Stimulated activated CD8-positive, alpha-beta memory T cell treated with anti-CD3 and anti-CD28 coated beads, Interleukin-15, amount 100 ng/mL, for 4 hours (primary cell): ENCODE results near the gene COMMD4.
A peak's percentile ranks its signal among the peaks of the same experiment; 100 is the strongest.
"Not testable (repeated sequence)": the region's sequence is repeated elsewhere in the genome, so short reads cannot be mapped to it uniquely, and the experiment has no call there.

Experiments
- DNase-seq, 2 donors: peaks; one replicate each; pipeline ENCODE4 v3.0.0-alpha.2; 2020; ENCODE audit warnings: low read depth in 2 of 2

Gene COMMD4

GRCh38 chr15:75332093-75332492, 3.8 kb upstream of the COMMD4 start:
- not testable (repeated sequence) for DNase-seq

DNA sequence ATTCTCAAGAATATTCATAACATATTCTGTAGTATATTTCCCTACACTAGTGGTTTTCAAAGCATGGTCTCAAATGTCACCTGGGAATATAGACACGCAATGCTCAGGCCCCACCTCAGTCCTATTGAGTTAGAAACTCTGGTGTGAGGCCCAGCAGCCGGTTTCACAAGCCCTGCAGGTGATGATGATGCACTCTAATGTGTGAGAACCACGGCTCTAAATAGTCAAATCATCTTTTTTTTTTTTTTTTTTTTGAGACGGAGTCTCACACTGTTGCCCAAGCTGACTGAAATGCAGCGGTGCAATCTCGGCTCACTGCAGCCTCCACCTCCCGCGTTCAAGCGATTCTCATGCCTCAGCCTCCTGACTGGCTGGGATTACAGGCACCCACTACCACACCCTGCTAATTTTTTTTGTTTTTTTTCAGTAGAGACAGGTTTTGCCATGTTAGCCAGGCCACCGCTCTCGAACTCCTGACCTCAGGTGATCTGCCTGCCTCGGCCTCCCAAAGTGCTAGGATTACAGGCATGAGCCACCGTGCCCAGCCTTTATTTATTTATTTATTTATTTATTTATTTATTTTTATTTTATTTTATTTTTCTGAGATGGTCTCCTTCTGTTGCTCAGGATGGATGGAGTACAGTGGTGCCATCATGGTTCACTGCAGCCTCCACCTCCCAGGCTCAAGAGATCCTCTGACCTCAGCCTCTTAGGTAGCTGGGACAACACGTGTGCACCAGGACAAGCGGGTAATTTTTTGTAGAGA, 2.0 kb upstream of the COMMD4 start:
- DNase-seq = not testable (repeated sequence)

DNA sequence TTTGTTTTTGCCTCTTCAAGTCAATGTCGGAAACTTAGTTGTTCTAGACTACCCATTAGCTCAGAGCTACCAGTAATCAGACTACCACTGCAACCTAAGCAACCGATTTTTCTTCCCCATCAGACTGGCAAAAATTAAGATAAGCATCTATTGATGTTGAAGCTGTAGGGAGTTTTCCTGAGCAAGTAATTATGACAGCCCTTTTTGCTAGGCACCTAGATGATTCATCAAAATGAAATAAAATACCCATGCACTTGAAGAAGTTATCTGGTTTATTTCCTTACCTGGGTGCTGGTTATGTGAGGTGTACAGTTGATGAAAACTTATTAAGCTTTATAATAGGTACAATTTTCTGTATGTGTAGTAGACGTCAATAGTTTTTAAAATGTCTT, 554 bp upstream of the COMMD4 start:
- DNase-seq = no peak

DNA sequence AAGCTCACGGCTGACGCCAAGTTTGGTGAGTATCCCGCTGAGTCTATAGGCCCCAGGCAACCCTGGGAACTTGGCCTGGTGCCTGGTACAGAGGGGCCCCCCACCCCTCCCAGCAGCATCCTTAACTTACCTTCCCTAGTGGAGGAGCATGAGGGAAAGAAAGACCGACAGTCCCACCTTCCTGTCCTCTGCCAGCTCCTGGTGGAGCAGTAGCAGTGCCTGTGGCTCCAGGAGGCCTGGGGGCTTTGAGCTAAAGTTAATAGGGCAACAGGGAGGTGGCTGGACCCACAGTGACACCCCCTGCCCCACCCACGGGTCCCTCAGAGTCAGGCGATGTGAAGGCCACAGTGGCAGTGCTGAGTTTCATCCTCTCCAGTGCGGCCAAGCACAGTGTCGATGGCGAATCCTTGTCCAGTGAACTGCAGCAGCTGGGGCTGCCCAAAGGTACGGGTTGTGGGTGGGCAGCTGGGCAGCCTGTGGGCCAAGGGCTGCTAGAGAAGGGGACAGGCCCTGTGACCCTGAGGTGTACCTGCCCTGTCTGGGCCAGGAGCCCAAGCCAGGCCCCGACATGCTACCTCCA, 2.9 kb downstream of the COMMD4 start:
- no peak for DNase-seq

GRCh38 chr15:75339531-75340240, 3.8 kb downstream of the COMMD4 start:
- DNase-seq = no peak

DNA sequence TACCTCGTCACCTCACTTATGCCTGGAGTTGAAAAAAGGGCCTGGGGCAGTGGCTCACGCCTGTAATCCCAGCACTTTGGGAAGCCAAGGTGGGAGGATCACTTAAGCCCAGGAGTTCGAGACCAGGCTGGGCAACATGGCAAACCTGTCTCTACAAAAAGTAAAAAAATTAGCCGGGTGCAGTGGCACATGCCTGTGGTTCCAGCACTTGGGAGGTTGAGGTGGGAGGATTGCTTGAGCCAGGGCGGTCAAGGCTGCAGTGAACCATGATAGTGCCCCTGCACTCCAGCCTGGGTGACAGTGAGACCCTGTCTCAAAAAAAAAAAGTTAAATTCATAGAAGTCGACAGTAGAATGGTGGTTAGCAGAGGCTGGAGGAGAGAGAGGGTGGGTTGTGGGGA, 6.4 kb downstream of the COMMD4 start:
- no peak for DNase-seq

DNA sequence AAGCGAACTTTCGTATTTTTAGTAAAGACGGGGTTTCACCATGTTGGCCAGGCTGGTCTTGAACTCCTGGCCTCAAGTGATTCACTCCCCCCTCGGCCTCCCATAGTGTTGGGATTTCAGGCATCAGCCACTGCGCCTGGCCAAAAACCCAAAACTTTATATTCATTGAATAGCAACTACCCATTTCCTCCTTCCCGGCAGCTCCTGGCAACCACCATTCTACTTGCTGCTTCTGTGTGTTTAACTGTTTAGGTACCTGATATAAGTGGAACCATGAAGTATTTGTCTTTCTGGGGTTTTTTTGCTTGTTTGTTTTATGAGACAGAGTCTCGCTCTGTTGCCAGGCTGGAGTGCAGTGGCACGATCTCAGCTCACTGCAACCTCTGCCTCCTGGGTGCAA, 8.1 kb downstream of the COMMD4 start:
- DNase-seq = not testable (repeated sequence)

GRCh38 chr15:75346796-75347221, 10.9 kb downstream of the COMMD4 start, which contains the start of gene NEIL1:
TSS of gene NEIL1 (plus strand) at chr15:75347039. CDS start at chr15:75348906, 1,867 bp downstream.
- DNase-seq = no peak

DNA sequence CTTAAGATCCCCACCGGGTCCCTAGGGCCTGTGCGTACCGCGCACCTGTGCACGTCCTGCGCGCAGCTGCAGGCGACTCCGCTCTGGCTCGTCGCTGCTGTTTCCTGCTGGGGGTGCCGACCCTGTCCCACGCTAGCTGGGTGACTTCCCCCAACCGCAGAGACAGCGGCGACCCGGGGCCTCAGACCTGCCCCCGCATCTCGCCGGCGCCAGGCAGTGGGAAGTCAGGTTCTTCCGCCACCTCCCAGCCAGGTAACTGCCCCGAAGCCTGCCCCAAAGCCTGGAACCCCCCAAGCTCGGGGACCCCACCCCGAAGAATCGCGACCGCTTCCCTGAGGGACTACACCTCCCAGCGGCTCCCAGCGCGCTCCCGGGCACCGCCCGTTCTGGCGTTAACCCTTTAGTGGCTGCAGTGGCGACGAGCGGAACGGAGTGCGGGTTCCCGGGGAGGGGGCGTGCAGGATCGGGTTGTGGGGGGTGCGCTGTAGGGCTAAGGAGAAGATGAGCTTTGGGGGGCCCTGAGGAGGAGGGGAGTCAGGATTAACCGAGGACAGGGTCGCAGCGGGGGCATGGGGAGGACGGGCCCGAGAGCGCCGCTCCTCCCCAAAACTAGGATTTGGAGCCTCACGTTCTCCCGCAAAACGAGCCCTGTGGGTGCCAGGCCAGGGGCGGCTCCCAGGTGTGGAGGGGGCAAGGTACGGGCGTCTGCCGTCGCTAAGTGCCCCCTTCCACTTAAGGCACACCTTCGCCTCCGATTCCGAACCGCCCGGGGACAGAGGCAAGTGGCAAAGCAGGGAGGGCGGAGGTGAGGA, 11.6 kb downstream of the COMMD4 start:
- DNase-seq = peak; percentile 26 to 35

DNA sequence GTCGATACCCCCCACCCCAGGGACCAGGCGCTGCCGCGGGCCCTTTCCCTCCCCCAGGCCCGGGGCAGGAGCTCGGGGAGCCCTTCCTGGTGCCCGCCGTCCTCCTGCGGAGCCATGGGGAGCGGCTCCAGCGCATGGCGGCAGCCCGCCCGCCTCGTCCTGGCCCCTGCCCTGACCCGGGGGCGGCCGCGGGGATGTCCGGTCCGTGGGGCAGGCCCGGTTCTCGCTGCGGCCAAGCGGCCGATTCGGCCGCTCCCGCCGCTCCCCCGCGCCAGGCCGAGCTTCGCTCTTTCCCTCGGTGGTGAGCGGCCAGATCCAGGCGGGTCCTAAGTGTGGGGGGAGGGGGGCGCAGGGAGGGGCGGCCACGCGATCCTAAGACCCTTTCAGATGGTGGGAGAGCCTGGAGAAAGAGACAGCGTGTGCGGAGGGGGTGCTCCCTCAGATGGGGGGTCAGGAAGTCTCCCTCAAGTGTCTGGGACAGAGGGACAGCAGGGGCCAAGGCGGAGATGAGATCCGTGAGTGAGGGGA, 12.2 kb downstream of the COMMD4 start:
- no peak for DNase-seq

DNA sequence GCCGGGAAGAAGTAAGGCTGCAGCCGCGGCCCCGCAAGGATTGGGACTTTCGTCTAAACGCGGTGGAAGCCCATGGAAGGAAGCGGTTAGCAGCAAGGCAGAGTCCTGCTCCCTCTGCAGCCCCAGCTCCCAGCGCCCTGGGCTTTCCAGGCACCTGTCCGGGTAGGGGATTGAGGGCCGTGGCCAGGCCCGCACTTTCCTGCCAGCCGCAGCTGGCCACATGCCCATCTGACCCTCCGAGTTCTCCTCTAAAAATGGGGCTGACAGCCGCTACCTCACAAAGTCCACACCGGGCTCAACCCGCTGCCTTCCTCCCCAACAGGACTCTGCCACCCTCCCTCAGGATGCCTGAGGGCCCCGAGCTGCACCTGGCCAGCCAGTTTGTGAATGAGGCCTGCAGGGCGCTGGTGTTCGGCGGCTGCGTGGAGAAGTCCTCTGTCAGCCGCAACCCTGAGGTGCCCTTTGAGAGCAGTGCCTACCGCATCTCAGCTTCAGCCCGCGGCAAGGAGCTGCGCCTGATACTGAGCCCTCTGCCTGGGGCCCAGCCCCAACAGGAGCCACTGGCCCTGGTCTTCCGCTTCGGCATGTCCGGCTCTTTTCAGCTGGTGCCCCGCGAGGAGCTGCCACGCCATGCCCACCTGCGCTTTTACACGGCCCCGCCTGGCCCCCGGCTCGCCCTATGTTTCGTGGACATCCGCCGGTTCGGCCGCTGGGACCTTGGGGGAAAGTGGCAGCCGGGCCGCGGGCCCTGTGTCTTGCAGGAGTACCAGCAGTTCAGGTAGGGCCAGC, 12.9 kb downstream of the COMMD4 start:
- no peak for DNase-seq

GRCh38 chr15:75349351-75349669, 13.4 kb downstream of the COMMD4 start:
- DNase-seq = not testable (repeated sequence)

DNA sequence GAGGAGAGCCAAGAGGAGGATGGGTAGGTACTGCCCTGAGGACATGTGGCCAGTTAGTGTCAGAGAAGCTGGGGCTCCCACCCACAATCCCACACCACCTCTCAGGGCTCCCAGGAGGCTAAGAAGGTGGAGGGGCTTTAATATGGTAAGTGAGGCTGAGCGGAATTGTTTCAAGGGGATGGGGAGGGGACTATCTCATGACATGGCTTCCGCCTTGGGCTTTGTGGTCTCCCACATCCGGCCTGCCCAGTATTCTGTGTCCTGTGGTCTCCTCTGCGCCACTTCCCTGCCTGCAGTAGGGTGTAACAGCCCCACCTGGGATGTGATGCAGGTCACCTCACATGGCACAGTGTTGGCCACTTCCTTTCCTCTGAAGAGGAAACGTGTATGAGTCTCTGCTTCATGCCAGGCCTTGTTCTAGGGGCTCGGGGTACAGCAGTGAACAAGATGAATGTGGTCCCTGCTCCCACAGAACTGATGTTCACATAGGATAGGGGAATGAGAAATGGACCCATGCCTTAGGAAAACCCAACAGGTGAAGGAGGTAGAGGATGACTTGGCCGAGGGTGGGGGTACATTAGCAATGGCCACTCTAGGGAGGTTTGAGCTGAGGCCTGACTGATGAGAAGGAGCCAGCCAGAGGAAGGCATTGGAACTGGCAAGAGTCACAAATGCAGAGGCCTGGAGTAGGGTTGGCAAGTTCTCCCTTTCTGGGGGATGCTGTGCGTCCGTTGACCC, 14.2 kb downstream of the COMMD4 start:
- peak; percentile 46 to 52 for DNase-seq

- no peak for DNase-seq
Observed at GRCh38 chr15:75350601-75351361, 14.9 kb downstream of the COMMD4 start.

DNA sequence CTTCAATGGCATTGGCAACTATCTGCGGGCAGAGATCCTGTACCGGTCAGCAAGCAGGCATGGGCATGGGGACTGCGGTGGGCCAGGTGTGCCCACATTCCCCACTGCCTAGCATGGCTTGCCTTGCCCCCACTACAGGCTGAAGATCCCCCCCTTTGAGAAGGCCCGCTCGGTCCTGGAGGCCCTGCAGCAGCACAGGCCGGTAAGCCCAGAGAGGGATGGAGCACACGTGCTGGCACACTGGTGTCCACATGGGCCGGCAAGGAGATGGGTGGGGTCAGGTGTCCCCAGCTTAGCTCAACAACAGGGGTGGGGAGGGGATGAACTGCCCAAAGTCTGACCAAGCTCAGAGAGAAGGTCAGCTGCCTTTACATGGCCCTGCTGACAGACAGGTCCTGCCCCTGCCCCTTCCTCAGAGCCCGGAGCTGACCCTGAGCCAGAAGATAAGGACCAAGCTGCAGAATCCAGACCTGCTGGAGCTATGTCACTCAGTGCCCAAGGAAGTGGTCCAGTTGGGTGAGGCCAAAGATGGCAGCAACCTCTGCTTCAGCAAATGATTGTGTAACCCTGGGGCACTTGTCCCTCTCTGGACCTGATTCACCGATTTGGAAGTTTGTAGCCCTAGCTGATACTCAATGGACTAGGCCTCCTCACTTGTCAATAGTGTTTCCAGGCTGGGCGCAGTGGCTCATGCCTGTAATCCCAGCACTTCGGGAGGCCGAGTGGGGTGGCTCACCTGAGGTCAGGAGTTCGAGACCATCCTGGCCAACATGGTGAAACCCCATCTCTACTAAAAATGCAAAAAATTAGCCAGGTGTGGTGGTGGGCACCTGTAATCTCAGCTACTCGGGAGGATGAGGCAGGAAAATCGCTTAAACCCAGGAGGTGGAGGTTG, 16.6 kb downstream of the COMMD4 start:
- DNase-seq = no peak

GRCh38 chr15:75353604-75354003, 17.7 kb downstream of the COMMD4 start:
- no peak for DNase-seq

- DNase-seq = no peak
Observed at GRCh38 chr15:75354454-75354853, 18.6 kb downstream of the COMMD4 start.

- DNase-seq = no peak
Observed at GRCh38 chr15:75355369-75355768, 19.5 kb downstream of the COMMD4 start.

DNA sequence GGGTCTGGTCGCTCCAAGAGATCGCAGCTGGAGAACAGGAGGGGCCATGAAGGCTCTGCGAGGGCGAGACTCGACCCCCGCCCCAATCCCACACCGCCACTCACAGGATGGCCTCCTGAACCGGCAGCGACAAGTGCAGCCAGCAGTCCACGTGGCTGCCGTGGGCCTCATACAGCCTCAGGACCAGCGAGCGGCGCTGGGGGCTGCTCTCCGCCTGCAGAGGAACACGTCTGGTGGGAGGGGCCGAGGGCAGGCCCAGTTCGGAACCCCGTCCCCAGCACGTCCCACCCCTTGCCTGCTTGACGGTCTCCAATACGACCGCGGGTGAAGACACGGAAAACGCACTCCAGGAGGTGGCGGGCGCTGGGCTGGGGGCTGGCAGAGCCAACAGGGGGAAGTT, 20.1 kb downstream of the COMMD4 start:
- DNase-seq = no peak
